Measurements from ENCODE around the gene GJC2. TPM values are rescaled to one million over a fixed set of nuclear protein-coding genes. Genes with fewer than 3 reads are reported as not detected.
"Not testable (repeated sequence)": the region's sequence is repeated elsewhere in the genome, so short reads cannot be mapped to it uniquely, and the experiment has no call there.

GJC2 gene
- total RNA-seq, 1 experiment from 2014 or later = 1.5 TPM

GRCh38 chr1:228171221-228171891 lies 21.6 kb downstream of the GJC2 start:
- H3K36me3 Mint-ChIP-seq (ENCODE audit: insufficient read depth, unreplicated experiment) = peaks cover 13% of the 10 kb centered on the region
- POLR2A ChIA-PET = no interaction called here
- TF ChIP-seq CTCF (IDR thresholded peaks at IDR 0.05; ENCODE audit: insufficient read depth in 1 of 2, low read depth in 1 of 2, low read length in 1 of 2, severe bottlenecking in 1 of 2, unreplicated experiment in 1 of 2) = no peak
- CTCF ChIA-PET = interaction anchor here (0.6 kb wide), 2 partner anchors 9 to 1230 kb away, joined by 3 to 6 read pairs; no protein-coding TSS in a partner anchor
- Histone ChIP-seq H3K4me1 (no peaks in the 10 kb centered on the region), H3K4me3 (ENCODE audit: low read depth, low read length) (no peak overlapping the region), H3K27me3 (replicated peaks; ENCODE audit: control insufficient read depth, insufficient read depth, low read length) (no peaks in the 10 kb centered on the region), H3K36me3 (ENCODE audit: control insufficient read depth, insufficient read depth, low read length) (no peaks in the 10 kb centered on the region), H3K9me3 (peaks cover 9% of the 10 kb centered on the region)
- H3K4me3 Mint-ChIP-seq (ENCODE audit: unreplicated experiment) = no peak overlapping the region
- BruUV-seq (replicated peaks) = no TSS peak
- no peaks in the 10 kb centered on the region for H3K27me3 Mint-ChIP-seq (ENCODE audit: insufficient read depth, unreplicated experiment)
- DNase-seq = no peak
- no peaks in the 10 kb centered on the region for H3K9me3 Mint-ChIP-seq (ENCODE audit: unreplicated experiment)
- peak overlapping the region; percentile 39 for H3K27ac Mint-ChIP-seq (ENCODE audit: unreplicated experiment)
- intact Hi-C loops (cut with micrococcal nuclease; ENCODE audit: unreplicated experiment) = no loop called here
- H3K4me1 Mint-ChIP-seq (ENCODE audit: low read depth, unreplicated experiment) = no peaks in the 10 kb centered on the region

GRCh38 chr1:228172591-228173527 lies 23.1 kb downstream of the GJC2 start:
- CTCF ChIA-PET = no interaction called here
- DNase-seq = no peak
- no peak for TF ChIP-seq CTCF (IDR thresholded peaks at IDR 0.05; ENCODE audit: insufficient read depth in 1 of 2, low read depth in 1 of 2, low read length in 1 of 2, severe bottlenecking in 1 of 2, unreplicated experiment in 1 of 2)
- POLR2A ChIA-PET = no interaction called here
- Histone ChIP-seq H3K9me3 (peaks cover 9% of the 10 kb centered on the region), H3K36me3 (ENCODE audit: control insufficient read depth, insufficient read depth, low read length) (no peaks in the 10 kb centered on the region), H3K4me1 (no peaks in the 10 kb centered on the region), H3K4me3 (ENCODE audit: low read depth, low read length) (no peak overlapping the region), H3K27me3 (replicated peaks; ENCODE audit: control insufficient read depth, insufficient read depth, low read length) (no peaks in the 10 kb centered on the region)
- H3K36me3 Mint-ChIP-seq (ENCODE audit: insufficient read depth, unreplicated experiment) = peaks cover 16% of the 10 kb centered on the region
- H3K27ac Mint-ChIP-seq (ENCODE audit: unreplicated experiment) = no peak overlapping the region
- BruUV-seq (replicated peaks) = no TSS peak
- intact Hi-C loops (cut with micrococcal nuclease; ENCODE audit: unreplicated experiment) = no loop called here
- no peaks in the 10 kb centered on the region for H3K27me3 Mint-ChIP-seq (ENCODE audit: insufficient read depth, unreplicated experiment)
- H3K9me3 Mint-ChIP-seq (ENCODE audit: unreplicated experiment) = no peaks in the 10 kb centered on the region
- H3K4me1 Mint-ChIP-seq (ENCODE audit: low read depth, unreplicated experiment) = no peaks in the 10 kb centered on the region
- H3K4me3 Mint-ChIP-seq (ENCODE audit: unreplicated experiment) = no peak overlapping the region

- POLR2A ChIA-PET; H3K4me3 Mint-ChIP-seq (ENCODE audit: unreplicated experiment); DNase-seq; H3K27me3 Mint-ChIP-seq (ENCODE audit: insufficient read depth, unreplicated experiment); H3K9me3 ChIP-seq; H3K4me1 ChIP-seq; H3K27me3 ChIP-seq (replicated peaks; ENCODE audit: control insufficient read depth, insufficient read depth, low read length); intact Hi-C loops (cut with micrococcal nuclease; ENCODE audit: unreplicated experiment); CTCF ChIA-PET; H3K4me1 Mint-ChIP-seq (ENCODE audit: low read depth, unreplicated experiment); H3K36me3 ChIP-seq (ENCODE audit: control insufficient read depth, insufficient read depth, low read length); H3K27ac Mint-ChIP-seq (ENCODE audit: unreplicated experiment); BruUV-seq (replicated peaks); H3K4me3 ChIP-seq (ENCODE audit: low read depth, low read length); H3K9me3 Mint-ChIP-seq (ENCODE audit: unreplicated experiment): not testable (repeated sequence)
- H3K36me3 Mint-ChIP-seq (ENCODE audit: insufficient read depth, unreplicated experiment) = peaks cover 18% of the 10 kb centered on the region
These were observed 24.1 kb downstream of the GJC2 start for GRCh38 chr1:228173528-228174481.

Data from Caco-2 (cell line).